AG08395 (cell line): ENCODE measurements around the gene COL16A1.
A peak's percentile ranks its signal among the peaks of the same experiment; 100 is the strongest.

ENCODE experiments used
- DNase-seq: peaks from one replicate; pipeline ENCODE4 v3.0.0; 2012; ENCODE audit warnings: mixed read lengths, low spot score

The COL16A1 gene

GRCh38 chr1:31624309-31624708 lies 79.5 kb downstream of the COL16A1 start:
- no peak for DNase-seq

- DNase-seq: no peak
Observed at GRCh38 chr1:31623365-31623764, 80.5 kb downstream of the COL16A1 start.

GRCh38 chr1:31621847-31622730 lies 81.7 kb downstream of the COL16A1 start:
- DNase-seq: no peak

DNA sequence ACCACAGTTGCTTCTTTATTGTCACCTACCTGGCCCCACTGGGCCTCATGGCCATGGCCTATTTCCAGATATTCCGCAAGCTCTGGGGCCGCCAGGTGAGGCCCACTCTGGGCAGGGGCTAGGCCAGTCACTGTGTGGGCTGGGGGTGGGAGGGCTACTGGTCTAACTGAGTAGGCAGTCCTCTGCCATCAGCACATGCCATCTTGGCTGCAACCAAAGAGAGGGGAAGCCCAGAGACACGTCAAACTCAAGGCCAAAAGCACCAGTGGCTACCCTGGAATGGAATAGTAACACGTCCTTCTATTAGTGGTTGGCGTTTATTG lies 82.4 kb downstream of the COL16A1 start:
- no peak for DNase-seq

DNA sequence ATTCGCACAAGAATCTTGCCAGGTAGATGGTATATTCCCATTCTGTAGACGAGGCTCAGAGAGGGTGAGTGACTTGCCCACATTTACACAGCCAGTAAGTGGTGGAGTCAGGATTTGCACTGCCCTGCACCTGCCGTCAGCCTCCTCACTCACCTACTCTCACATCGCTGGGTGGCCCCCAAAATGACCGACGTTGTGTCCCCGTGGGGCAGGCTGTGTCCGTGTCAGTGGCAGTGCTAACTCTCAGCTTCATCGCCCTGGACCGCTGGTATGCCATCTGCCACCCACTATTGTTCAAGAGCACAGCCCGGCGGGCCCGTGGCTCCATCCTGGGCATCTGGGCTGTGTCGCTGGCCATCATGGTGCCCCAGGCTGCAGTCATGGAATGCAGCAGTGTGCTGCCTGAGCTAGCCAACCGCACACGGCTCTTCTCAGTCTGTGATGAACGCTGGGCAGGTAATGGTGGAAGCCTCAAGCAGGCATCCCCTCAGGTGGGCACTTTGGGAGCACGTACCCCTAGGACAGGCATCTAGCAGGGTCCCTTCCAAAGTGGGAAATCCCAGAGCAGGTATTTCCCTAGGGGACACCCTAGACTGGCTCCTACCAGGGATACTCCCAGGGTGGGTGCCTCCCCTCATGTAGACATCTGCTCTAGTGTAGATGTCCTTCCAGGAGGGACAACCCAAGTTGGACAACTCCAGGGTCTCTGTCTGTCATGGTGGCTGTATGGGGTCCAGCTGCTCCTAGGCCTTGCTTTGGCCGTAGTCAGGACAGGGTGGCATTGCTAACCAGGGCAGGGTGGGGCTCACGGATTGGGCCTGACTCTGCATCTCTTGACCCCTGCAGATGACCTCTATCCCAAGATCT lies 83.0 kb downstream of the COL16A1 start:
- no peak for DNase-seq

DNA sequence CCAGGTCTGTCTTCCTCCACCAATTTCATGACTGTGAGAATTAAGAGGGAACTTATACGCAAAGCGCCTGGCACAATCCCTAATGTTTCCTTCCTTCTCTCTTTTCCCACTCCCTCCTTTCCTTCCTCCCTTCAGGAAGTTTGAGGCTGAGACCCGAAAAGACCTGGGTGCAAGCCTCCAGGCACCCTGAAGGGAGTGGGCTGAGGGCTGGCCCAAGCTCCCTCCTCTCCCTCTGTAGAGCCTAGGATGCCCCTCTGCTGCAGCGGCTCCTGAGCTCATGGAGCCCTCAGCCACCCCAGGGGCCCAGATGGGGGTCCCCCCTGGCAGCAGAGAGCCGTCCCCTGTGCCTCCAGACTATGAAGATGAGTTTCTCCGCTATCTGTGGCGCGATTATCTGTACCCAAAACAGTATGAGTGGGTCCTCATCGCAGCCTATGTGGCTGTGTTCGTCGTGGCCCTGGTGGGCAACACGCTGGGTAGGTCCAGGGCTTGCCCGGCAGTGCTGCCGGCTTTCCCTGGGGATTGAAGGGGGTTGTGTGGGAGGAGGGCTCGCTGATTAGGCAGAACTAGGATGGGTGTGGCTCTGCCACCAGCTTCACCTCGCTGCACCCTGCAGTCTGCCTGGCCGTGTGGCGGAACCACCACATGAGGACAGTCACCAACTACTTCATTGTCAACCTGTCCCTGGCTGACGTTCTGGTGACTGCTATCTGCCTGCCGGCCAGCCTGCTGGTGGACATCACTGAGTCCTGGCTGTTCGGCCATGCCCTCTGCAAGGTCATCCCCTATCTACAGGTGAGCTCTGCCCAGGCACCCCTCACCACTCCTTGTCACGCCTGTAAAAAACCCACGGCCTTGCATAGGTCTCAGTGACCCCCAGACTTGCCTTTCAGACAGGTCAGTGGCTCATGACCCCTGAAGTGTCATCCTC lies 84.6 kb downstream of the COL16A1 start:
- DNase-seq: no peak

GRCh38 chr1:31617916-31618746 lies 85.7 kb downstream of the COL16A1 start:
- peak; percentile 53 for DNase-seq

DNA sequence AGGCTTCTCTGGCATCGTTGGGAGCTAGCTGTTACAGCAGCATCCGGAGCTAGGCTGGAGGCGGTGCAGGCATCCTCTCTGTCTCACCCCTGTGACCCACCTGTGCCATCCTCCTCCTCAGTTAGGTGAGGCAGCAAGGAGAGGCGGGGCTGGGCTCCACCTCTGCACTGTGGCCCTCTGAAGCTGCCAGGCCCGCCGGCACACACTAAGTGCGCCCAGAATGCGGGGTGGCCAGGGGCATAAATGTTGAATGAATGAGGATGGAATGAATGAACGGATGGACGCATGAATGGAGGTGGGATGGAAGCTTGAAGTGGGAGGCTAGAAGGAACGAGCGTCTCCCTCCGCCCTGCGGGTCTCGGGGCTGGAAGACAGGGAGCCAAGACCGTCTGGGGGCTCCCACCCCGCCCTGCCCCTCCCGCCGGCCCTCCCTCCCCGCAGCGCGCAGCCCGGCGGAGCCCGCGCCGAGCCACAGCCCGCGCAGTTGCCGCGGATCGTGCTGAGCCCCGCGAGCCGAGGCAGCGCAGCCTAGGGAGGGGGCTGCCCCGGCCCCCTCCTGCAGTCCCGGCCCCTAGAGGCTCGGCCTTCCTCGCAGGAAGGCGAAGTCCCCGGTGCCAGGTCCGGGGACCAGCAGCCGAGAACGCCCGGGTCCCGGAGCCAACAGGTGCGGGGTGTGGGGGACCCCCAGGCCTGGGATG lies 86.5 kb downstream of the COL16A1 start, which contains the start of gene HCRTR1:
Gene HCRTR1 (plus strand): TSS at position 472 of the 698 bp plus-strand sequence. CDS start 1,504 bp downstream, outside the sequence.
- DNase-seq: no peak

DNA sequence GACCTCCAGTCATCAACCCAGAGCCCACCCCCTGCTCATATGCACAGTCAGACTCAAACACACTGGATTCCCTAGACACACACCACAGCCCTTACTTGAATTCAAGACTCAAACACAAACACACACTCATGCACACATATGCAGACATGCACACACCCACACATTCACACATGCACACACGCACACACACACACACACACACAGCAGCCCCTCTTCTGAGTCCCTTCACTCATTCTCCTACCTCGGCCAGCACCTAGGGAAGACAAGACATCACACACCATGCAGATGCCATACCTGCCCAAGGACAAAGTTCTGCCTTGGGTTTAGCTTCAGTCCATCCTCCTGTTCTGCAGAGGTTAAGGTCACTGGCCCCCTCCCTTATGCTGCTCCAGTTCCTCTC lies 87.9 kb downstream of the COL16A1 start:
- no peak for DNase-seq

DNA sequence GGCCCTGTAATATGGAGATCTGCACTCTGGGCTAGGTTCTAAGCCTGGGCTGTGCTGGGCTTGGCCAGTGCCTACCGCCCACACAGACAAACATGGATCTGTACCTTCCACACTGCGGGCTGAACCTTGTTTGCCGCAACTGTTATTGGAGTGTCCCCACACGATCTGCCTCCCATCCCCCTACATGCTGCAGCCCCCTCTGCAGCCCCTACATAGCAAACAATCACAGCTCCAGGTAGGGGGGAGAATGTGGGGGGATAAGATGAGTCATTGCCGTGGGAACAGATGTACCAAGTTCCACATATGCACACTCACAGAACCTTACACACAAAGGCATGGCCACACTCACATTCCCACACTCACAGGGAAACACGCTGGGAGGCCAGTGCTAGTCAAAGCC lies 88.4 kb downstream of the COL16A1 start:
- no peak for DNase-seq

- DNase-seq: no peak
Observed at GRCh38 chr1:31614414-31615005, 89.3 kb downstream of the COL16A1 start.

DNA sequence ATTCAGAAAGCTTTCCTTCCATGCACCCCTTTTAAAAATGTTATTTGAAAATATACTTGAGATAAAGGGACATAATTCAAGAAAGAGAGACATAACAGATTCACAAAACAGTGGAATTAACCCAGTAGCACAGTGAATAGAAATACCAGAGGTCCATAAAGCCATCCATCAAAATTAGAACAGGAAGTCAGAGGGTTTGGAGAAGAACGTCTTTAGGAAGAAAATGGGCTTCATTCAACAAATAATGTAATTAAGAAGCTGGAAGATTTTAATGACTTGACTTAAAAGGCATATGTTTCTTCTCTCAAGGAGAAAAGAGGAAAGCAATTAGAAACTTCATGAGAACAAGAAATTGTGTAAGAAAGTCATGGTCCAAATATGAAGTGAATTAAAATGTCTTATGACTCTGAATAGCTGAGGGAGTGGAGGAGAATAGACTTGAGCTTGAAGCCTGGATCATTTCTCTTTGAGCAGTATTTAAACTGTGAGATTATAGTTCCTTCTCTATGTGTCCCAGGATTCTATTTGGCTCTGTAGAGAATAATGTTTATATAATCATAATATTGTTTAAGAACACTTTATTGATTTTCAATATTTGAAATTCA lies 94.2 kb downstream of the COL16A1 start:
- no peak for DNase-seq

GRCh38 chr1:31607360-31607759 lies 96.5 kb downstream of the COL16A1 start:
- DNase-seq: no peak

DNA sequence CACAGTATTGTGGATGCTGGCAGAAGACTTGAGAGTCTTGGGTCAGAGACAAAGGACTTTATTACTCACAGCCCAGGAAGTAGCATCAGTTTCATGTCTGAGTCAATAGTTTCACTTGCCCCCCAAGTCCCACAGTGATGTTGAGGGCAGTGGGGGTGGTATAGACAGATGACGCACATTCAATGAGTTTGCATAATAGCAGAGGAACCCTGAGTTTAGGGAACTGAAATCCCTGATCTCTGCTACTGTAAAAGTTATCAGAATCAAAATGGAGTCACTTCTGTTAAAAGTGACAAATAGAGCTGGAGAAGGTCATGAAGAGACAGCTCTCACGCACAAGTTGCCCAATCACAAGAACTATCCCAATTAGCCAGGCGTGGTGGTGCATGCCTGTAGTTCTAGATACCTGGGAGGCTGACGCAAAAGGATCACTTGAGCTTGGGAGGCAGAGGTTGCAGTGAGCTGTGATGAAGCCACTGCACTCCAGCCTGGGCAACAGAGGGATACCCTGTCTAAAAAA lies 97.8 kb downstream of the COL16A1 start:
- DNase-seq: no peak
